Femur (tissue), 1 donor: ENCODE data around the gene MRTFA.
"Not testable (repeated sequence)": the region's sequence is repeated elsewhere in the genome, so short reads cannot be mapped to it uniquely, and the experiment has no call there.

Experiments
- DNase-seq: peaks from one replicate; pipeline ENCODE4 v3.0.0-alpha.2; 2017

MRTFA gene

DNA sequence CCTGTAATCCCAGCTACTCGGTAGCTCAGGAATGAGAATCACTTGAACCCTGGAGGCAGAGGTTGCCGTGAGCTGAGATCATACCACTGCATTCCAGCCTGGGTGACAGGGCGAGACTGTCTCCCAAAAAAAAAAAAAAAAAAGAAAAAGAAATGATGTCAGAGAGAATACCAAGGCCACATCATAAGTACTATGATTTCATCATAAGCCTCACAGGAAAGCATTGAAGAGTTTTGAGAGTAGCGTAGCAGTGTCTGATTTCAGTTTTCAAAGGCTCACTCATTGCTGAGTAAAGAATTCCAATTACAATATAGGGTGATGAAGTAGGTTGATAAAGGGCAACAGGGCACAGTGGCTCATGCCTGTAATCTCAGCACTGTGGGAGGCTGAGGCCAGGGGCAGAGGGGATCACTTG lies 88.8 kb downstream of the MRTFA start:
- no peak for DNase-seq

DNA sequence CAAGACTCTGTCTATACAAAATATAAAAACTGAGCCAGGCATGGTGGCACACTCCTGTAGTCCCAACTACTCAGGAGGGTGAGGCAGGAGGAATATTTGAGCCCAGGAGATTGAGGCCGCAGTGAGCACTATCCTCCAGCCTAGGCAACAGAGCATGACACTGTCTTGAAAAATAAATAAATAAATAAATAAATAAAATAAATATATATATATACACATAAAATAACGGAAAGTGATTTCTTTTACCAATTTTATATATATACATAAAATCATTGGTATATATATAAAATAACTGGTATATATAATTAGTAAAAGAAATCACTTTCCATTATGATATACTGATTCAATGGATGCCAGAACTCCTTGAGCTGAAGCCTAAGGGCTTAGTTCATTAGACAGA lies 91.8 kb downstream of the MRTFA start:
- DNase-seq = no peak

DNA sequence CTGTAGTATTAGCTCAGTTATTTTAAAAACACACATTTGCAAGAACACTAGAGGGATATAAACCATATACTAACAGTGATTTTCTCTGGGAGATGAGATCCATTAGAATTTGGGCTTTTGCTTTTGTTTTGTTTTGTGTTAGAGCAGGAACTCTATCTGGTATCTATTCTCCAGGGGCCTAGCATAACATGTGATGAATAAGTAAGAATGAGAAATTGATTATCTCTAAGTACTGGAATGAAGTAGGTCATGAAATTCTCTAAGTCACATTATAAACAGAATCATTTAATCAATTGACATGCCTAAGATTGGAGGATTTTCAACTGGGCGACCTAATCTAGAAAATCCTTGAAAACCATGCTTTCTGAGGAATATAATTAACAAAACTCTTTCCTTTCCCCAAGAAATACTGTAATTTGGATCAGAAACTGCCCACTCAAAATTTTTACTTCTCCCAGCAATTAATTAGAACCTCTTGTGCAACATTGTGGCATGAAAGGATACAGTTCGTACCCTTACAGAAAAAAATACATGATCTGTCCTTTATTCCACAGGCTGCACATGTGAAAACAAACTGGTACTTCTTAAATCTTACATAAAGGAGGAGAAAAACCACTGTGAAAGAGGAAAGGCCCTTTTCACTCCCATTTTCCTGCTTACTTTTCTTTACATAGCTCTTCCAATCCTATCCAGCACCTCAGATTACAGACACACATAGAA lies 93.5 kb downstream of the MRTFA start:
- DNase-seq = no peak

DNA sequence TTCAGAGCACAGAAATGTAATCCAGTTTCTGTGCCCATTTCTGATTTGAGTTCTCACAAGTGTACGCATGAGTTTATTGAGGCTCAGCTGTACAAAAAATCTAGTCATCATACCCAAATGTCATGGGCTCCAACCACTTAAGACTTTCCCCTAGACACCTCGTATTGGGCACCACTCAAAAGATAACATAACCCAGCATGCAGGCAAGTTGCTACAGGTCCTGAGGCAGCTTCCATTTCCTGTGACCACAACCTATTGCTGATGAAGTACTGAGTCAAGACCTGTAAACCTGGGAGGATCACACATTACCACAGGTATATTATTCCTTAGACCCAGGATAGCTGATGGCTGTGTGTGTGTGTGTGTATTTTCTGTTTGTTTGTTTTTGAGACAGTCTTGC lies 95.2 kb downstream of the MRTFA start:
- no peak for DNase-seq

DNA sequence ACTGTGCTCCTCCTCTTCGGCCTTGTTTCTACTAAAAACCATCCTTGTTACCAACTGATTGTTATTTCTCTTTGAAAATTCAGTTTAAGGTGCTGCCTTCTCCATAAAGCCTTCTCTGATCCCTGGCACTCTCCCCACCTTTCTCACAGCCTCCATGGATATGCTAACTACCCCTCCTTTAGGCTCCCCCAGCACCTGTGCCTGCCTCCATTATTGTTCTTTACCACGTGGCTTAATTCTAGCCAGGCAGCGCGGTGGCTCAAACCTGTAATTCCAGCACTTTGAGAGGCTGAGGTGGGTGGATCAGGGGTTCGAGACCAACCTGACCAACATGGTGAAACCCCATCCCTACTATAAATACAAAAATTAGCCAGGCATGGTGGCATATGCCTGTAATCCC lies 96.3 kb downstream of the MRTFA start:
- no peak for DNase-seq

DNA sequence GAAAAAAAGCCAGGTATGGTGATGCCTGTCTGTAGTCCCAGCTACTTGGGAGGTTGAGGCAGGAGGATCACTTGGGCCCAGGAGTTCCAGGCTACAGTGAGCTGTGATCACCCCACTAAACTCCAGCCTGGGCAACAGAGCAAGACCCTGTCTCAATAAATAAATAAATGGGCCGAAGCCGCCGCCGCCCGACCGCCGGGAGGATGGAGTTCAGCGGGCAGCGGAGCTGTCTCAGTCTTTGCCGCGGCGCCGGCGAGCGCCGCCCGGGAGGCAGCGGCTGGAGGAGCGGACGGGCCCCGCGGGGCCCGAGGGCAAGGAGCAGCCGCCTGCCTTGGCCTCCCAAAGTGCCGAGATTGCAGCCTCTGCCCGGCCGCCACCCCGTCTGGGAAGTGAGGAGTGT lies 100.4 kb downstream of the MRTFA start:
- DNase-seq = not testable (repeated sequence)

DNA sequence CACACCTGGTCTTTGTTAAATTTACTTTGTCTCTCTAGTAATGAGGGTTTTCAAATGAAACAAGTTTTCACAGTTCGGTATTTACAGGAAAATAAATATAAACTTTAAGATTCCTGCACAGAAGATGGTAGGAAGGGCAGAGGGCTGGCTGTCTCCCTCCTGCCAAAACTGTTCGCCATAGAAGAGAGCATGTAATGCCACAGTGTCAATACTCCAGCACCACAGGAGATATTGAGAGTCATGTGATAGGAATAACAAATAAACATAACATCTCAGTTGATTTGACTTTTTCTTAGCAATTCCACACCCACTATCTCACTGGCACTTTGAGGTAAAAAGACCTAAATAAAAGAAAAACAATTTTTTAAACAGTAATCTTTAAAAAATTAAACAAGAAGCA lies 100.9 kb downstream of the MRTFA start:
- DNase-seq = no peak

DNA sequence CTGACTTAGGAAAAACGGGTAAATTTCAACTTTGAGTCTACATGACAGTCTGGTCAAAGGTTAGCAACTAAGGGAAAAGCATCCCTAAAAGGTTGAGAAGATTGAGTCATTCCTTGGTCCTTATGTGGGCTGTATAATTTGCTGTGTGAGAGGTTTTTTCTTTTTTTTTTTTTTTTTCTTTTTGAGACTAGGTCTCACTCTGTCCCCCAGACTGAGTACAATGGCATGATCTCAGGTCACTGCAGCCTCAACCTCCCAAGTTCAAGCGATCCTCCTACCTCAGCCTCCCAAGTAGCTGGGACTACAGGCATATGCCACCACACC lies 101.4 kb downstream of the MRTFA start:
- DNase-seq = no peak

DNA sequence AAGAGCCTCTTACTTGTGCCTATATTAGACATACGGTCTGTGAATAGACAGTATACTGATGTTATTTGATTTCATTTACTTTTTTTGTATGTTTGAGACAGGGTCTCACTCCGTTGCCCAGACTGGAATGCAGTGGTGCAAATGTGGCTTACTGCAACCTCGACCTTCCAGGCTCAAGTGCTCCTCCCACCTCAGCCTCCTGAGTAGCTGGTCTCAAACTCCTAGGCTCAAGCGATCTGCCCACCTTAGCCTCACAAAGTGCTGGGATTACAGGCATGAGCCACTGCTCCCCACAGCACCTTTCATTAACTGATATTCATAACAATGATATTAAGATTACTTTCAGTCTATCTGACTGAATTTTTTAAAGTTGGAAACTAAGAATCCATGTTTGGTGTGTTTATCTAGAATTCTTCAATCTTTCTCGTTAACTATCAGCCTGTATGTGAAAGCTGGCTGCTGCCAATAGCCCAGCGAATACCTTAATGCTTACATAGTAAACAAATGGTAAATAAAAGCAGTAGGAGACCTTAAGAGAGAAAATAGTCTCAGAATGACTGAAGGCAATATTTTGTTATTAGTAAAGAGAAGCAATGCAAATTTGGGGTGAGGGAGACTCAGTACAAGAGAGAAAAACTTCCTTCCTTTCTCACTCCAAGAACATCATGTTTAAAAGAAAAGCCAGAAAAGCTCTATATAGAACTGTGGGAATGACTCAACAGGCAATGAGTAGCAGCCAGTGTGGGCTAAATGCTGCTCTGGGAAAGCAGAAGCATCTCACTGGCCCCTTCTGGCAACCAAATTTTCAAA lies 101.9 kb downstream of the MRTFA start:
- DNase-seq = no peak

DNA sequence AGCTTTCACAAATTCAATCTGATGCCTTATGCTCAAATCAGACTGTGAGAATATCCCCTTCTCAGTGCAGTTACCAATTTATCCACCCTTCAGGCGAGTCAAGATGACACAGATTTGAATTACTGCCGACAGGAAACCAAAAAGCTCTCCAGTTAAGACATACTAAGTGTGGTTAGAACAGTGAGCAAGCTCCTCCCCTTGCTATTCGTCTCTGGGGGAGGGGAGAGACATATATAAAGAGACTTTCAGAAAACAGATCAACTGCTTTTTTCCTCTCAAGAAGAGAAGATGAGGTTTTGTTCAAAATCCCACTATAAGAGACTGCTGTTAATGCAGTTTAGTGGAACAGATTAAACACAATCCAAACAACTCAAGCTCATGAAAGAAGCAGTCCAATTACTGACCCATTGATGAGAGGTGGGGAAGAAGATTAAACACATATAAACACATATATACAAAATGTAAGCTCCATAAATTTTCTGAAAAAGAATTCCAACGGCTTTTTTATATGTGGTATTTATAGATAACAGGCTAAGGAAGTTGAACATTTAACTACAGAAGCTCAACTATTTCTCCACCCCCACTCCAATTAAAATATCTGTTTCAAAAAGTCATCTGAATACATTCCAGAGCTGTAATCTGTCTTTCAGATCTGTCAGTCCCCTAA lies 102.7 kb downstream of the MRTFA start:
- DNase-seq = no peak

DNA sequence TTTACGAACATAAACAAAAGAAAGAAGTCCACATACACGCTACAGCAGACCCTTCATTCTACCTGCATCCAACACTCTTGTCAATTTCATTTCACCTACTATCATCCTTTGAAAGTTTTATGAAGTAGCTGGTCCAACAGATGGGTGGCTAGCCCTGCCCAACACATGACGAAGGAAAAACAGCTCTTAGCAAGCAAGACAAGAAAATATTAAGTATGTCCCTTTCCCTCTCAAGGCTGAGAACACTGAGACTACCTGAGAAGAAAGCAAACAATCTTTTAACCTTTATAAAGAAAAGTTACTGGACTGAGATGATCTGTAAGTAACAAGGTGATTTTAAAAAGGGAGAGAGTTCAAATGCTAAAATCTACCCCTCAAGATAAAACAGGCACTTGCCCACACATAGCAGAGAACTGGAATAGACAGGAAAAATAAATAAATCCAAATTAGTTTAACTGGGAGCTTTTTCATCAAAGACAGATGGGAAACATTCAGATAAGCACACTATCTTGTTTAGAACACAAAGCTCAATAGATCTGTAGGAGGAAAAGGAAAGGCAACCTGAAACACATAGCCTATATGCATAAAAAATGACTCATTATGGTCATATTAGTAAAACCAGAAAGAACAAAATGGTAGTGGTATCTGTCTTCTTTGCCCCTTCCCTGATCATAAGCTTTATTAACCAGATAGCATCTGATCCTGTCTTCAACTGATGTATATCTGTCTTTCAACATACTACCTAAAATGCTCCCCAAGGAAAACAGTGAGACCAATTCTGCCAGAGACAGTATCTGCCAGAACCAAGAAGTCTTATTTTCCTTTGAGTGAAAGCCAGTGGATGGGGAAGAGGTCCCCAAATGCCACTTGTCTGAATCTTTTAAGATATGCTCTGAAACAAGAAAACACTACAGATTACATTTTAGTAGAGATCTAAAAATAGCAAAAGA lies 104.3 kb downstream of the MRTFA start:
- no peak for DNase-seq

DNA sequence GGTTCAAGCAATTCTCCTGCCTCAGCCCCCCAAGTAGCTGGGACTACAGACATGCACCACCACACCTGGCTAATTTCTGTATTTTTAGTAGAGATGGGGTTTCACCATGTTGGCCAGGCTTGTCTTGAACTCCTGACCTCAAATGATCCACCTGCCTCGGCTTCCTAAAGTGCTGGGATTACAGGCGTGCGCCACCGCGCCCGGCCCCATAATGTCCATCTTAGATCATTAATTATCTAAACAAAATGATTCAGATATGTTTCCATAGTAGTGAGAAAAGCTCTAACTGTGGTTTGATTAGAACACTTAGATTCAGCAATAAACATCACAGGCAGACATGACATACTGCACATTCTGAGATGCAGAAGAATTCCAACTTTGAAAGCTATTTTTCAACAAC lies 106.1 kb downstream of the MRTFA start:
- DNase-seq = not testable (repeated sequence)

DNA sequence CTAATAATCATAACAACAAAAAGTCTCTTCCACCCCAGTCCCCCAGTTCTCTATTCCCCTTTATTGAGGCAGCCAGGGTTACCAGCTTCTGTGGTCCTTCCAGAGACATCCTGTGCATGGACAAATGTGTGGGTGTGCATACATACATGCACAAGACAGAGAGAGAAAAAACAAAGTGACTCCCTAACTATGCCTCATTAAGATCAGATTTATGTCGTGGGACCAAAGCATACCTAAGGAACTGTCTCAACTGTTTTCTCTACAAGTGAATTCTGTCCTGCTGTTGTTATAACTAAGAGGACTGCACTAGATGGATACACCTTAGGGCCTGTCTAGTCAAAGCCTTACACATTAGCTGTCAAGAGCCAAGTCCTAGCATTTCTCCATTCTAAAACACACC lies 106.7 kb downstream of the MRTFA start:
- no peak for DNase-seq

DNA sequence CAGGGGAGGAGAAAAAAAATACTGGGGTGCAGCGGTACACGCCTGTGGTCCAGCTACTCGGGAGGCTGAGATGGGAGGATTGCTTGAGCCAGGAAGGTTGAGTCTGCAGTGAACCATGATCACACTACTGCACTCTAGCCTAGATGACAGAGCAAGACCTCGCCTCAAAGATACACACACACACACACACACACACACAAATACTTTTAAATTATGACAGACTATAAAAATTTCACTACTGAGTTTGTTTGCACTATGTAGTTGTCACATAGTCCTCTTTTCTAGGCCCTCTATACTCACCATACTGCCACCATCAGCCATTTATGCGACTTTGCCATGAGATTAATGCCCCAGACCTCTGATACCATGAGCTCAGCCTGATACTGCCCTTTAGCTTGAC lies 109.6 kb downstream of the MRTFA start:
- no peak for DNase-seq

DNA sequence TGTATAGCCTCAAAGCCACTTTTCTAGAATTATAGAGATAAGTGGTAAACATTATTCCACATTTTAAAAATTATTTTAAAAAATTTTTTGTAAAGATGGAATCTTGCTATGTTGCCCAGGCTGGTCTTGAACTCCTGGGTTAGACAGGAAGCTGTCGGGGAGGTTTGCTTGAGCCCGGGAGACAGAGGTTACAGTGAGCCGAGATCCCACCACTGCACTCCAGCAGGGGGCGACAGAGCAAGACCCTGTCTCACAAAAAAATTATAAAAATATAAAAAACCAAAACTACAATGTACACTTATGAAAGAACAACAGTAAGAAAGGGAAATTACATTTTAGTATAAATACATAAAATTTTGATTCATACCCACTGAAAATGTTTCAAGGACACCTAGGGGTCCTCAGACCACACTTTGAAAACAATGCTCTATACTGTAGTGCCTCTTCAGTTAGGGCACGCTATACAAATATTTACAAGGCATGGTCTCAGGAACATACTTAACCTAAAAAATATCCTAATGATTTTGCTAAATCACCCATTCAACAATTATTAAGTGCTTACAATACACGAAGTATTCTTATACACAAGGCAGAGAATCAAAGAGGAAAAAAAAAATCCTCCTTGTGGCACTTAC lies 111.2 kb downstream of the MRTFA start:
- peak; percentile 59 for DNase-seq

DNA sequence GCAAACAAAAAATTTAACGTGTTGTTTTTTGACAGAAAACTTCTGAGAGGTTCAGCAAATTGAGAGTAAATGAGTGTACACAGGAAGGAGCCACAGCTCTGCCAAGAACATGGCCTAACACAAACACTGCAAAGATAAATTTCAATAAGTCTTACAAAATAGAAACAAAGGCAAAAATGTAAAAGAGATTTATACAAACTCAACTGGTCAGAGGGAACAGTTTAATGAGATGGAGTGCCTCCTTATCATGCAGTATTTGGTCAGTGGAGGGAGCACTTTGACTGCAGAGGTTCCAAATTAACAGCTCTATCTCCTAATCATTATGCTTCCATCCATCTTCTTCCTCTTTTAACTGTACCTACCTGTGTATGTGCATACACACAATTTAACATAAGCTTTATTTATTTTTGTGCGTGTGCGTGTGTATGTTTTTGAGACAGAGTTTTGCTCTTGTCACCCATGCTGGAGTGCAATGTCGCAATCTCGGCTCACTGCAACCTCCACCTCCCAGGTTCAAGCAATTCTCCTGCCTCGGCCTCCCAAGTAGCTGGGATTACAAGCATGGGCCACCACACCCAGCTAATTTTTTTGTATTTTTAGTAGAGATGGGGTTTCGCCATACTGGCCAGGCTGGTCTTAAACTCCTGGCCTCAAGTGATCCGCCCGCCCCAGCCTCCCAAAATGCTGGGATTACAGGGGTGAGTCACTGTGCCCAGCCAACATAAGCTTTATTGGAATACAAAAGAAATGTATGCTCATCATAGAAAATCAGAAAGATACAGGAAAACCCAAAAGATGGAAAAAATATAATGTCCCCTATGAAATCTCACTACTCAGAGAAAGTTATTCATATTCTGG lies 111.9 kb downstream of the MRTFA start:
- no peak for DNase-seq

DNA sequence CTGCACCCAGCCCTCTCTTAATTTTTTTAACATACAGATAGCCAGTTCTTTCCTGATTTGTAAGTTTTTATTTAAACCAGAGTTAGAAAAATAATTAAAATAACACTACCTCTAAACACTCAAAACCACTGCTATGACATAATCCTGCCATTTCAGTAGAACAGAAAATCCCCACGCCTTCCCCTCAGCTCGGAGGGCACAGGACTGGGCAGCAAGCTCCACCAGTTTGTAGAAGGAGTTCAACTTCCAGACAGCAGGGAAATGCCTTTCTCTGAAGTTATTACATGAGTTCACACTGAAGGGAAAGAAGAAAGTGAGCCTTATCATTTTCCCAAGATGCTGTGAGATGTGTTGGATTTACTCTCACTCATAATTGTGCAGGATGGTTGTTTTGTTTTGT lies 114.4 kb downstream of the MRTFA start:
- DNase-seq = no peak

DNA sequence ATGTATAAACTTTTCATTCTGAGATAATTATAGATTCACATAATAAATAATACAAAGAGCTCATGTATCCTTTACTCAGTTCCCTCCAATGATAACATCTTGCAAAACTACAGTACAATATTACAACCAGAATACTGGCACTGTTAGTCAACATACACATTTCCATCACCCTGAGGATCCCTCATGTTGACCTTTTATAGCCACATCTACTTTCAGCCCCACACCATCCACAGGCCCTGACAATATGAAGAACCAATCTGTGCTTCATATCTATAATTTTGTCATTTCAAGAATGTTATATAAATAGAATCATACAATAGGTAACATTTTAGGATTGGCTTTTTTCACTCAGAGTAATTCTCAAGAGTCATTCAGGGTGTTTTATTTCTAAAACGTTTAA lies 115.5 kb downstream of the MRTFA start:
- DNase-seq = no peak

DNA sequence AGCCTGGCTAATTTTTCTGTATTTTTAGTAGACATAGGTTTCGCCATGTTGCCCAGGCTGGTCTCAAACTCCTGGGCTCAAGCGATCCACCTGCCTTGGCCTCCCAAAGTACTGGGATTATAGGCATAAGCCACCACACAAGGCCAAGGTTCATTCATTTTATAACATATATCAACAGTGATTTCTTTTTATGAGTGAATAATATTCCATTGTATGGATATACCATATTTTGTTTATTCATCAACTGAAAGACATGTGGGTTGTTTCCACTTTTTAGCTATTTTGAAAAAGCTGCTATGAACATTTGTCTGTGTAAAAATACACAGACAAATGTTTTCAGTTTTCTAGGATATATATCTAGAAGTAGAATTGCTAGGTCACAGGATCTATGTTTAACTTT lies 116.0 kb downstream of the MRTFA start:
- DNase-seq = no peak

DNA sequence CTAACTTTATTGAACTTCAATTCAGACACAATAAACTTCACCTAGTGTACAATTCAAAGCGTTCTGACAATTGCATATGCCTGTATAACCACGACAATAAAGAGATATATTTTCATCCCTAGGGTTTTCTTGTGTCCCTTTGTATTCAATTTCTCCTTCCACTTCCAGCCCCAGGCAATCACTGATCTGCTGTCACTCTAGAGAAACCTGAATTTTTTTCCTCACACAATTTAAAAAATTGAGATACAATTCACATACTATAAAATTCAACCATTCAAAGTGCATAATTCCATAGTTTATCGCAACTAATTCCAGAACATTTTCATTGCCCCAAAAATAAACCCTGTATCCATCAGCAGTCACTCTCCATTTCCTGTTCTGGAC lies 116.6 kb downstream of the MRTFA start:
- DNase-seq = no peak

DNA sequence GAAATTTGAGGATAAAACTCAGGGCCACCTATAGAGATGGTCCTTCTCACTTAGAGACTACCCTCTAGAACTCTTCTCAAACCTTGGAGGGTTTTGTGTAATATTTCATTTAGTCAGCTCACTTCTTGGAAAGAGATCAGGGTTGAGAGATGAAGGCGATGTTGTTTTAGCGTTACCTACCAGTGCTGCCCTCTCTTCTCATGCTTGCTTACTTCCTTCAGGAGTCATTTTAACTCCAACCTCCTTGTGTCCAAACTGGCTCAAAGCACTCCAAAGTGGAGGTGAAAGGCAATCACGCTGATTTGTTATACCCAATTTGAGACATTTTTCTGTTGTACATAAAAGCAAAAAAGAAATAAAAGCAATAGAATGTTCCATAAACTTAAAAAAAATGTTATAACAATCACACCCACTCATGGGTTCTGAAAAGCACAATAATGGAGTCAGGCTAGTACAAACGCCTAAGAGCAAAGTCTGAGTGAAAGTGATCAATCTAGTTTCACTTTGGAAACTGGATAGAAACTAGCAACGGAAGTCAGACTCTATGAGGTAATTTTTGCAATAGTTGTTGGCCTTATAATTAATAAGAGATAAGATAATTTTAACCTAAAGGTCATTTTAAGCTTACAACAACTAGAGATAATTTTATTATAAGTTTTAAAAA lies 117.1 kb downstream of the MRTFA start:
- no peak for DNase-seq
